ENCODE data around the gene YPEL1.

The YPEL1 gene

DNA sequence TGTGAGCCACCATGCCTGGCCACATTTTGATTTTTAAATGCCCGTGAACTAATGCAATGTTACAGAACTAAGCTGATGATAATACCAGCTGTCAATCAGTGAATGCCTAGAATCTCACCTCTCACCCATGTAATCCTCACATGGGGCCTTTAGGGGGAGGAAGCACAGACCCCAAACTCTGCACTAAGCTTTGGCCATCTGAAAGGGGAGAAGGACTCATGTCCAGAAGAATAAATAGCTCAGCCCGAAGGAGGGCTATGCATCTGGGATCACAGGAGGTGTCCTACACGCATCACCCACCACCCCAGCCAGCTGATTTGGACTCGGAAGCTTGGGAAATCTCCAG, 36.0 kb upstream of the YPEL1 start:
- H3K79me1 ChIP-seq (ENCODE audit: low read length), result no peaks in the 10 kb centered on the region
- H2AK5ac ChIP-seq (ENCODE audit: low read length), result no peak overlapping the region
- peaks cover 2% of the 10 kb centered on the region for H3K9me3 ChIP-seq (ENCODE audit: insufficient read depth, low read depth, low read length)
- no peak overlapping the region for H2BK12ac ChIP-seq (ENCODE audit: low read length)
- H3K4me2 ChIP-seq (ENCODE audit: low read length), result no peak overlapping the region
- no peak overlapping the region for H3K18ac ChIP-seq (ENCODE audit: low read length)
- no peak overlapping the region for H3K4me3 ChIP-seq (ENCODE audit: low read depth, low read length)
- H3K27ac ChIP-seq (ENCODE audit: low read depth, low read length), result no peak overlapping the region
- H2BK120ac ChIP-seq (ENCODE audit: insufficient read depth, low read length, poor library complexity), result no peak overlapping the region
- no peak for DNase-seq
- no peak overlapping the region for H4K91ac ChIP-seq (ENCODE audit: low read depth, low read length)
- H2AFZ ChIP-seq (ENCODE audit: insufficient read depth, low read length, poor library complexity), result no peak overlapping the region
- no peaks in the 10 kb centered on the region for H3K79me2 ChIP-seq (ENCODE audit: control insufficient read depth, insufficient read depth, low read length, poor library complexity)
- H2BK5ac ChIP-seq (ENCODE audit: low read depth, low read length, poor library complexity), result no peak overlapping the region
- no peaks in the 10 kb centered on the region for H3K27me3 ChIP-seq (ENCODE audit: insufficient read depth, low read length)
- H3K4me1 ChIP-seq (ENCODE audit: control insufficient read depth in 1 of 2, insufficient read depth in 2 of 2, low read length in 2 of 2), result no peaks in the 10 kb centered on the region
- peaks cover 38 to 45% of the 10 kb centered on the region in 2 experiments for H3K36me3 ChIP-seq (ENCODE audit: control insufficient read depth in 1 of 2, insufficient read depth in 2 of 2, low read length in 2 of 2)
- no peak overlapping the region for H4K12ac ChIP-seq (ENCODE audit: low read depth, low read length)
- no peak overlapping the region for H3K9ac ChIP-seq (ENCODE audit: low read length)
- no peak overlapping the region for H3K4ac ChIP-seq (ENCODE audit: low read depth, low read length)
- WGBS (ENCODE audit: extremely low coverage, insufficient coverage, insufficient read length), result no CpG with 5 or more reads among the region's 4 CpGs
- no peak overlapping the region for H3K14ac ChIP-seq (ENCODE audit: low read length)
- H3K23ac ChIP-seq (ENCODE audit: low read length), result no peak overlapping the region
- H4K8ac ChIP-seq (ENCODE audit: low read depth, low read length), result no peak overlapping the region

- peaks cover 55 to 67% of the 10 kb centered on the region in 2 experiments for H3K36me3 ChIP-seq (ENCODE audit: control insufficient read depth in 1 of 2, insufficient read depth in 2 of 2, low read length in 2 of 2)
- H3K79me2 ChIP-seq (ENCODE audit: control insufficient read depth, insufficient read depth, low read length, poor library complexity), result no peaks in the 10 kb centered on the region
- no peaks in the 10 kb centered on the region for H3K4me1 ChIP-seq (ENCODE audit: control insufficient read depth in 1 of 2, insufficient read depth in 2 of 2, low read length in 2 of 2)
- H3K9me3 ChIP-seq (ENCODE audit: insufficient read depth, low read depth, low read length), result no peaks in the 10 kb centered on the region
- H3K27ac ChIP-seq (ENCODE audit: low read depth, low read length), result no peak overlapping the region
- DNase-seq, result no peak
- no peaks in the 10 kb centered on the region for H3K79me1 ChIP-seq (ENCODE audit: low read length)
- no peak overlapping the region for H3K23ac ChIP-seq (ENCODE audit: low read length)
- no peak overlapping the region for H4K91ac ChIP-seq (ENCODE audit: low read depth, low read length)
- no peak overlapping the region for H3K14ac ChIP-seq (ENCODE audit: low read length)
- no peaks in the 10 kb centered on the region for H3K27me3 ChIP-seq (ENCODE audit: insufficient read depth, low read length)
- H2BK120ac ChIP-seq (ENCODE audit: insufficient read depth, low read length, poor library complexity), result no peak overlapping the region
- WGBS (ENCODE audit: extremely low coverage, insufficient coverage, insufficient read length), result no CpG with 5 or more reads among the region's 1 CpG
- no peak overlapping the region for H3K4me3 ChIP-seq (ENCODE audit: low read depth, low read length)
- H4K12ac ChIP-seq (ENCODE audit: low read depth, low read length), result no peak overlapping the region
- H3K4ac ChIP-seq (ENCODE audit: low read depth, low read length), result no peak overlapping the region
- H2AFZ ChIP-seq (ENCODE audit: insufficient read depth, low read length, poor library complexity), result no peak overlapping the region
- H2BK5ac ChIP-seq (ENCODE audit: low read depth, low read length, poor library complexity), result no peak overlapping the region
- H3K4me2 ChIP-seq (ENCODE audit: low read length), result no peak overlapping the region
- no peak overlapping the region for H3K18ac ChIP-seq (ENCODE audit: low read length)
- H2AK5ac ChIP-seq (ENCODE audit: low read length), result no peak overlapping the region
- H3K9ac ChIP-seq (ENCODE audit: low read length), result no peak overlapping the region
- no peak overlapping the region for H2BK12ac ChIP-seq (ENCODE audit: low read length)
- H4K8ac ChIP-seq (ENCODE audit: low read depth, low read length), result no peak overlapping the region
Measured at GRCh38 chr22:21768435-21768834, 32.8 kb upstream of the YPEL1 start.

GRCh38 chr22:21766691-21767462, 31.3 kb upstream of the YPEL1 start:
- H3K79me1 ChIP-seq (ENCODE audit: low read length), result no peaks in the 10 kb centered on the region
- no peak overlapping the region for H3K4me2 ChIP-seq (ENCODE audit: low read length)
- no peak overlapping the region for H4K91ac ChIP-seq (ENCODE audit: low read depth, low read length)
- no peak overlapping the region for H2AK5ac ChIP-seq (ENCODE audit: low read length)
- H2BK120ac ChIP-seq (ENCODE audit: insufficient read depth, low read length, poor library complexity), result no peak overlapping the region
- no peak overlapping the region for H3K27ac ChIP-seq (ENCODE audit: low read depth, low read length)
- H4K8ac ChIP-seq (ENCODE audit: low read depth, low read length), result no peak overlapping the region
- H2AFZ ChIP-seq (ENCODE audit: insufficient read depth, low read length, poor library complexity), result no peak overlapping the region
- H3K18ac ChIP-seq (ENCODE audit: low read length), result no peak overlapping the region
- H3K4ac ChIP-seq (ENCODE audit: low read depth, low read length), result no peak overlapping the region
- no peak overlapping the region for H4K12ac ChIP-seq (ENCODE audit: low read depth, low read length)
- no peaks in the 10 kb centered on the region for H3K9me3 ChIP-seq (ENCODE audit: insufficient read depth, low read depth, low read length)
- no peak overlapping the region for H3K23ac ChIP-seq (ENCODE audit: low read length)
- H2BK12ac ChIP-seq (ENCODE audit: low read length), result no peak overlapping the region
- H3K79me2 ChIP-seq (ENCODE audit: control insufficient read depth, insufficient read depth, low read length, poor library complexity), result no peaks in the 10 kb centered on the region
- no peak overlapping the region for H3K9ac ChIP-seq (ENCODE audit: low read length)
- peaks cover 58 to 70% of the 10 kb centered on the region in 2 experiments for H3K36me3 ChIP-seq (ENCODE audit: control insufficient read depth in 1 of 2, insufficient read depth in 2 of 2, low read length in 2 of 2)
- no CpG with 5 or more reads among the region's 15 CpGs for WGBS (ENCODE audit: extremely low coverage, insufficient coverage, insufficient read length)
- H3K27me3 ChIP-seq (ENCODE audit: insufficient read depth, low read length), result no peaks in the 10 kb centered on the region
- DNase-seq, result no peak
- no peak overlapping the region for H3K4me3 ChIP-seq (ENCODE audit: low read depth, low read length)
- H3K4me1 ChIP-seq (ENCODE audit: control insufficient read depth in 1 of 2, insufficient read depth in 2 of 2, low read length in 2 of 2), result no peaks in the 10 kb centered on the region
- no peak overlapping the region for H2BK5ac ChIP-seq (ENCODE audit: low read depth, low read length, poor library complexity)
- H3K14ac ChIP-seq (ENCODE audit: low read length), result no peak overlapping the region

DNA sequence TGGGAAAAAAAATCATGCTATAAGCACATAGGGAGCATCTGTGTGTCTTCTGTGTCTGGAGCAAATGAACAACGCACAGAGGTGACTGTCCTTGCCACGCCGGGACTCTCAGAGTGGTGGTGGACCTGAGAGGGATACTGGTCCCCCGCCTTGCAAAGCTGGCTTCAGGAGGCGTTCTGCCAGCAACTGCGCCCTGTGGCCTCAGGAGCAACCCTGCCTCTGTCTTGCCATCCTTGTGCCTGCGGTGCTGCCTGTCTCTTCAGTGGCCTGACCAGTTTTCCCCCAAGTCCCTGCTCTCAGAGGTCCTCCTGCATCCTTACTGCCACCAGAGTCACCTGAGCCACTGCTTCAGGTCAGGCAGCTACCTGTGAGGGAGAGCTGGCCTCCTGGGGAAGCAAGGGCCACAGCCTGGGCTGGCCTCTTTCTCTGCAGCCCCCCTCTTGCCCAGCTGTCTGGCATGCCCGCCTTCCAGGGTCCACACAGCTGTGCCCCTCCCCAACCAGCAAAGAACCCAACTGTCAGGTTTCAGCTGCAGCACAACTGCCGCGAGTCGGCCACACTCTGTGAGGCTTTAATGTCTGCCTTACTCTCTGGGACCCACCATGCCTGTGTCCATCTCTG, 30.4 kb upstream of the YPEL1 start:
- Histone ChIP-seq H3K14ac (ENCODE audit: low read length) (no peak overlapping the region), H3K18ac (ENCODE audit: low read length) (no peak overlapping the region), H4K12ac (ENCODE audit: low read depth, low read length) (no peak overlapping the region), H3K27ac (ENCODE audit: low read depth, low read length) (no peak overlapping the region), H2BK5ac (ENCODE audit: low read depth, low read length, poor library complexity) (no peak overlapping the region), H3K4me2 (ENCODE audit: low read length) (no peak overlapping the region), H2BK120ac (ENCODE audit: insufficient read depth, low read length, poor library complexity) (no peak overlapping the region), H3K9me3 (ENCODE audit: insufficient read depth, low read depth, low read length) (no peaks in the 10 kb centered on the region), H2BK12ac (ENCODE audit: low read length) (no peak overlapping the region), H3K9ac (ENCODE audit: low read length) (no peak overlapping the region), H3K36me3 (ENCODE audit: control insufficient read depth in 1 of 2, insufficient read depth in 2 of 2, low read length in 2 of 2) (peaks cover 55 to 67% of the 10 kb centered on the region in 2 experiments), H3K4ac (ENCODE audit: low read depth, low read length) (no peak overlapping the region), H4K91ac (ENCODE audit: low read depth, low read length) (no peak overlapping the region), H3K79me2 (ENCODE audit: control insufficient read depth, insufficient read depth, low read length, poor library complexity) (no peaks in the 10 kb centered on the region), H2AFZ (ENCODE audit: insufficient read depth, low read length, poor library complexity) (no peak overlapping the region), H3K79me1 (ENCODE audit: low read length) (no peaks in the 10 kb centered on the region), H3K4me3 (ENCODE audit: low read depth, low read length) (no peak overlapping the region), H3K4me1 (ENCODE audit: control insufficient read depth in 1 of 2, insufficient read depth in 2 of 2, low read length in 2 of 2) (no peaks in the 10 kb centered on the region), H2AK5ac (ENCODE audit: low read length) (no peak overlapping the region), H4K8ac (ENCODE audit: low read depth, low read length) (no peak overlapping the region), H3K27me3 (ENCODE audit: insufficient read depth, low read length) (no peaks in the 10 kb centered on the region), H3K23ac (ENCODE audit: low read length) (no peak overlapping the region)
- no CpG with 5 or more reads among the region's 11 CpGs for WGBS (ENCODE audit: extremely low coverage, insufficient coverage, insufficient read length)
- no peak for DNase-seq
